Activated T-cell treated with anti-CD3 and anti-CD28 coated beads for 1 hour (primary cell): ENCODE data around the gene PALMD.

Experiments
- DNase-seq: peaks from one replicate; pipeline ENCODE4 v3.0.0-alpha.2; 2020; ENCODE audit warnings: low read depth

The PALMD gene

DNA sequence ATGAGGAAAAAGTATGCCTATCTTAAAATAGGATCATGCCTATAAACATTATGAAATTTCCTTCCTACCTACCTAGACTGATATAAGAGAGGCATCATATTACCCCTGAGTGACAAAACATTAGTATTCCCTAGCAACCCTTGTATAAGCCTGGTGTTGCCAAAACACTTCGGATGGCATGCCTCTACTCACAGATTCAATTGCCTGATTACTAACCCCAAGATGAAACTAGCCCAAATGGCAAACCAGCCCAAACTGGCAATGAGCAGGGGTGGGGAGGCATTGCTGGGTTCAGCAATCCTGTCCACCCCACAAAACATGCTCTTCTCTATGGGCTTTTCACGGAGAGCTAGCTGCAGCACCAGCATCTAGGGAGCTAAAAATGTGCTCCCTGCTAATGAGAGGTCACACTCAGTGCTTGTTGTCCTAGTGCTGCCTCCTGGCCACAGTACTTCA is 13.9 kb downstream of the PALMD start:
- DNase-seq: no peak

DNA sequence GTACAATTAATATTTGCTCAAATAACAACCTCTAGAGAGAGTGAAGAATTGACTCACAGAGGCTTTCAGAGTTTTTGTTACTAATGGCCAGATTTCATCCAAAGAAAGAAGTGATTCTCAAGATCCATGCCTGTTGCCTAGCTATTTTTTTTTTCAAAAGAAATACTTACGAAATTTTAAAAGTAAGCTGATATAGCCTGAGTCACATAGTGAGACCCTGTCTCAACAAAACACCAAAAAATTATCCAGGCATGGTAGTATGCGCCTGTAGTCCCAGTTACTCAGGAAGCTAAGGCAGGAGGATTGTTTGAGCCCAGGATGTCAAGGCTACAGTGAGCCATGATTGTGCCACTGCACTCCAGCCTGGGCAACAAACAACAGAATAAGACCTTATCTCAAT is 14.6 kb downstream of the PALMD start:
- no peak for DNase-seq

DNA sequence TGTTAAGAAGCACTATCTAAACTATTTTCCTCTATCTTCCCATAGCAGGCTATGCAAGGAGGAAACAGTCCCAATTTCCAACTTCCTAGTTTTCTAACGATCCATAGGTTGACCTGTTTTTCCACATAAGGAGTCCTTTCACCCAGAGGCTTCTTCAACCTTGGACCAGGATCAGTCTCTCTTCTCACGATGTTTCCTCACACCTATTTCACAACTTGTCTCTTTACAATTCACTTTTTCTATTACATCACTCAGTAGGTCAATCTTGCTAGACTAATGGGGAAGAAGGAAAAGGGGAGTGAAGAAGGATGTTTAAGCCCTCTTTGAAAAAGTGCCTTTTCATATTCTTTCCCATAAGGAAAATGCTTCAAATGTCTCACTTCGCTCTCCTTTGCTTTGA is 15.9 kb downstream of the PALMD start:
- no peak for DNase-seq

DNA sequence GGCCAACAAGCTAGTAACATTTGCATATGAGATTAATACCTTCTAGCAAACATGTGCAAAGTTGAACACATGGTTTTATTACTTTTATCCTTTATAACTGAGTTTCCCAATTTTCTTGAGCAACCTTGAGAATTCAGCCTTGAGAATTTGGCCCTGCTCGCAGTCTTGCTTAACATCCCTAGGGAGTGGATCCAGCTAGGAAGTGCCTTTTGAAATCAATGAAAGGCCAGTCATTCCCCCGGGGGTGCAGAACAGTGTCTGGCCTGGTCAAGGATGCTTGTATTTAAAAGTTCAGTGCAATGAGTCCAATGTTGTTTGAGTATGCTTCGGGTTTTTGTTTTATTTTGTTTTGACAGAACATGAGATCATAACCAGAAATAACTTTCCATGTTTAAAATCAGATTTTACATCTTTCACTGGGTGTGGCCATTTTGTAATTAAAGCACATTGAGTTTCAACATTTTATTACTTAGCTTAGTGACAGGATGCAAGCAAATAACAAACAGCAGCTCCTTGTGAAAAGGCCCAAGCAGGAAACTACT is 16.7 kb downstream of the PALMD start:
- no peak for DNase-seq

DNA sequence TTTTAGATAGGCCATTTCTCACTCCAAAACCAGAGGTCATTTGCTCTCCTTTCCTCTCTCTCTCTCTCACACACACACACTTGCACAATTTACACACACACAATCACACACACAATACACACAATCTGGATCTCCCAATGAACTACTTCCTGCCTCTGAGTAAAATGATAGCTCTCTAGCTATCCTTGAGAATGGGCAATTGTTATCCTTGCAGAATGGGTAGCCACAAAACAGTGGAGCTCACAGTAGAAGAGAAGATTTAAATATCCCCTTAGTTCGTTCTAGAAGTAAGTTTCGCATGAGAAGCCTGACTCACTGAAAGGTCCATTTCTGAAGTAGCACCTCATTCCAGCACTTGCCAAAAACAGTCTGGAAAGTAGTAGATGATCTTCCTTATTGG is 17.6 kb downstream of the PALMD start:
- no peak for DNase-seq

DNA sequence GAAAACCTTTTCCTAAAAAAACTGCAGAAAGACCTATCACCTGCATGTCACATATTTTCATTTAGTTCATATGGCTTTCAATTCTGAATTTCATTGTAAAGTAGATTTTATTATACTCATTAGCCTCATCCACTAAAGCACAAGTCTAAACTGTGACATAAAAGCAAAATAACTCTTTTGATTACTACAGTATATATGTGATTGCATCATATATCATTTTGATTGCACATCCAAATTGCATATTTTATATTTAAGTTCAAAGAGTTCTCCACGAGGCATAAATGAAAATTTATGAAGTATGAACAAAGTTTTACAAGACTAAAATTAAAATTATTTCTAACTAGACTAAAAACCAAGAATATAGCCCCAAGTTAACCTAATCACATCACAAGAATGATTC is 19.3 kb downstream of the PALMD start:
- DNase-seq: no peak

DNA sequence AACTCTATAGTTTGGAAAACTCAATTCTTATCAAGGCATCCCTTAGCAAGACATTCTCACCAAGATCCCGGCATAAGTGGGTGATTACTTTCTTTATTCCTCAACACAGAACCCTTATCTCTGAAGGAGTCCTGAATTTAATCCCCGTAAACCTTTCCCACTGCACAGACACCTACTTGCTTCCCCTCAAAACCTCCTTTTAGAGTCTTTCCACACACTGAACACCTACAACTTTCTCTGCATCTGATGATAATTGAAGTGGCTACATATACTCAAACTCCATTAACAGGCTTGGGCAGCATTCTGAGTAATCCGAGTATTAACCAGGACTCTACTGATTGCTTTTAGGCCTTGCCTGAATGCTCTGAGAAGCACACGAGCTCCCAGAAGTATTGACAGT is 23.5 kb downstream of the PALMD start:
- DNase-seq: no peak

DNA sequence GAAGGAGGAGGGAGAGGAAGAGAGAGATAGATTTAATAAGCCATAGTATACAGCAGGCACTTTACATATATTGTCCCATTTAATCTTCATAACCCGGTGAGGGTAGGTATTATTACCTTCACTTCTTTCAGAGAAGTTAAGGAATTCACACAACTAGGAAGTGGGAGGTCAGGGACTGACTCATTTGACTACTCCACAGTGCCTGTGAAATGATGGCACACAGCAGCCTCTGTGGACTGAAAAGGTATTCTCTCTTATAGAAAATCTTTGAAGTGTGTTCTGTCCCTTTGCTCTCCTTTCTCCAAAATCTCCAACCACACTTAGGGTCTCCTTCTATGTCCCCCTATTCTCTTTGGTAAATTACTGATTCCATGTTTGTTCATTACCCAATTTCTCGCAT is 23.9 kb downstream of the PALMD start:
- DNase-seq: no peak

DNA sequence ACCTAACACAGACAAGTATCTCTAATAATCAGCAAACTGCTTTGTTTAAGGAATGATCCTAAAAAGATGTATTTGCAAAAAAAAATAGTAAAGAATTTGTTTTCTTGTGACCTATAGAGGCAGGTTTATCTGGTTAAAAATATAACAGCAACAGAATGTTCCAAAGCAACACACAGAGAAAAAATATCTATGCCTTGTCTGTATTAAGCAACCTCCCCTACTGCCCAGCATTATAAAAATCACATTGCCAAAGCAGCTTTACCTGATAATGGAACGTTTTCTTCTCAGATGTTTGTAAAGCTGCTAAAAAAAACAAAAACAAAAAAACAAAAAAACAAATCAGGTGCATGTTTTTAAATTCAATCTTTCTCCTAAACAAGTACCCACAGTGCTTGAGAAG is 24.7 kb downstream of the PALMD start:
- DNase-seq: no peak

DNA sequence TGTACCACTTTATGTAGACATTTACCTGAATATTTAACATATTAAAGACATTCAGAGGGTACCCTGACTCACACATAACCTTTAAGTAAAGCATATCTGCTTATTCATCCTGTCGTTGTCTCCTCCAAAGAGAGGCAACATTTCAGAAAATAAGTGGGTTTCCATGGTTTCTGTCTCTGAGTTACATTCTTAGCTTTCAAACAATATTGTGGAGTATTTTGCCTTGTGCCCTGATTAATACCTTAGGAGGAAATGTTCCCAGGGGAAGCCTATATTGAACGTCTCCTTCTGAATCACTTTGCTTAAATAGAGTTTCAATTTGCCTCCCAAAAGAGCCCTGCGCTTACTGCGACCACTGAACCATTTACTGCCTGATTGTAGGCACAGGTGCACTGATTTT is 26.1 kb downstream of the PALMD start:
- DNase-seq: no peak

DNA sequence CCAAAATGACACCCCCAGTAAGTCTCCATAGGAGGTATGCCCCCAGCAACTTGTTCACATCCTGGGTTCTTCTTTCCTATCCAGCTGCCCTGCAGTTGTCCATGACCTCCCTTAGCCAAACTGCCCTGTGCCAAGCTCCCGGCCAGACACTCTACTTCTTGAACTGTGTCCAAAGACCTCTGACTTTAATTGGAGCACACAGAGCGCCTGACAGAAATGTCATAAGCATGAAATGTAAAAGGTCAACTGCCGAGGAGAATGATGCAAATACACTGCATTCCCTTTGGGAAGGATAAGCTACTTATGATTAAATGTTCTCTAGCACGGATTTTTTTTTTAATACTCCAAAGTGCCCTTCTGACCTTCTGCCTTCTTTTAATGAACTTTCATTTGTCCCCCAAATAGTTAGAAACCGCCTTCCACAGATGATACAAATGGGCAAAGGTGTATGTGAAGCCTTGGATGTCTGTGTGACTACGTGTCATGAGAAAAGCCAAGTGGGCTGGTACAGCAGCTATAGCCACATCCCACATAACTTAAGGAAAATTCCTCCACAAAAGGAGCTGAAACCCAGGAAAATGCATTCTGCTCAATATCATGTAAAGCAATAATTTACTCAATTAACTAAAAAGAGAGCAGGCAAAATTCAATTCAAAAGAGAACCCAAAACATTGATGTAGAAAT is 26.8 kb downstream of the PALMD start:
- DNase-seq: no peak

DNA sequence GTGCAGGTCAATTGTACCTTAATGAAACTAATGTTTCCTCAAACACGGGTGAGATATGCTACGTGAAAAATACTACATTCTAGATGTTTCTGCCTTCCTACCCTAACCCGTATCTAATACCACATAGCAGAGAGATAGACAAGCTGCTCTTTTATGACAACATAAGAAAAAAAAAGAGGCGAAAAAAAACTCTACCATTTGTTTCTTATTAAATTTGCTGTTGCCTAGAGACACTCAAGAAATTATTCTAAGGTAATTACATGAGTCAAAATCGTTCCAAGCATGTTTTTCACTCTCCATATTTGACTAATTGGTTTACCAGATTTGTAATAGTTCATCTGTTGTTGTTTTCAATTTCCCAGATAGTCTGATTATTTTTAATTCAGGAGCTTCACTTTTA is 27.4 kb downstream of the PALMD start:
- DNase-seq: no peak

DNA sequence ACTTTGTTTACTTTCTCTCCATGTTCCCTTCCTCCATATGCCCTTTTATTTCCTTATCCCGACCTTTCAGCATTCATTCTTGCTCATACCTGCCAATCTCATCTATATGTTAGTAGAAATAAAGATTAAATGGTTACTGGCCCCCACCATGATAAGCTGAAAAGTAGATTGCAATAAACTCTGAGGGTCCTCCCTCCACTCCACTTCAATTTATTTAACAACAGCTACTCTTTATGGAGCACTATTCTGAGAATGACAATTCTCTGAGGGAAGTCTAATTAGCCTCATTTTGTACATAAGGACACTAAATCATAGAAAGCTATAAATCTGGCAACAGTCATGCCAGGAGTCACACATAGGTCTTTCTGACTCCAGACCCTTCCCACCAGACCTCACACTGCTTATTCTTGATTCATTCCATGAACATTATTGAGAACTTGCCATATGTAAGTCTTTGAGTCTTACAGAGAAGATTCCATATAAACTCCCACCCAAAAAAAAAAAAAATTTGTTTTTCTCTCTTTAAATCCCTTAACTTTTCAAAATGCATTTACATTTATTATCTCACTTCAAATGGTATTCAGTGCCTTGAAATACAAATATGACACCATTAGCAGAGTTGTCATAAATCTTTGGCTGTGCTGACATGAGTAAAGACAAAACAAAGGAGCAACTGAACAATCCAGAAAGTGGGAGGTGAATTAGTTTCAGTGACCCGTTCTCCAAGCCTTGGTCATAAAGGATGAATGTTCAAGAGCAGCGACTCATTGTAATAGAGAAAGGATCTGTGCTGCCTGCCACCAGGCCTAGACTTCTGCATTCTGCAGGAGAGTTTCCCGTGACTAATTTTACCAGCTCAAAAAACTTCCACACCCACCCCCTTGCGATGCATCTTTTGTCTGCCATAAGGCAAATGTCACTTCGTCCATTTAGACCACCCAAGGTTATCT is 28.5 kb downstream of the PALMD start:
- DNase-seq: no peak

DNA sequence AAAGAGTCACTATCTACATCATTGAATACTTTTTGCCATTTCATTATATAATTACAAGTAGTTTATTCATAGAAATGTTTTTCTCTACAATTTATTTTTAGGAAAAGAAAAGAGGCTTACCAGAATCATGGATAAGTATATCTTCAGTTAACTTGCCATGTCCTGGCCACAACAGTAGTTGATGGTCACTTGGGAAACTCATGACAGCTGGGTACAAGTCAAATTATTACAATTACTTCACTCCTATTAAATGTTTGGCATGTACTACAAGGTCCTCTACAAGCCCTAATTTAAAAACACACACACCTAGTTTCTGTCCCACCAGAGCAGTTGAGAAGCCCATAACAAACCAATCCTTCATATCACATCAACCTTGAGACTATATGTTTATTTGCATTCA is 29.4 kb downstream of the PALMD start:
- DNase-seq: no peak

DNA sequence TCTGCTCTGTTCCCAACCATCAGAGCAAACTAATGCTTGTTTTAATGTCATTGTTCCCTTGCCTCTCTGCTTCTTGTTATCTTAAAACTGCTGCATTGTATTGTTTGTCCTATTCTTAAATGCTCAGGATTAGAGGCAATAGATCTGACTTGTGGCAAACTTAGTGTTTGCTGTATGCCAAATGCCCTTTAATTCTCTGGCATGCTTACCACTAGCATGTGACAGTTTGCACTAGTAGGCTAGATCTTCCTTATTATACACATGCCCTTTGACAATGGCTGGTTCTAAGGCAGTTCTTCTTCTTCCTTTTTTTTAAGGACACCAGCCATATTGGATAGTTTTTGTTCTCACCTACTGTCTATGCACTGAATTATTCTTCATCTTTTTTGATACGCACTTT is 30.1 kb downstream of the PALMD start:
- DNase-seq: no peak

DNA sequence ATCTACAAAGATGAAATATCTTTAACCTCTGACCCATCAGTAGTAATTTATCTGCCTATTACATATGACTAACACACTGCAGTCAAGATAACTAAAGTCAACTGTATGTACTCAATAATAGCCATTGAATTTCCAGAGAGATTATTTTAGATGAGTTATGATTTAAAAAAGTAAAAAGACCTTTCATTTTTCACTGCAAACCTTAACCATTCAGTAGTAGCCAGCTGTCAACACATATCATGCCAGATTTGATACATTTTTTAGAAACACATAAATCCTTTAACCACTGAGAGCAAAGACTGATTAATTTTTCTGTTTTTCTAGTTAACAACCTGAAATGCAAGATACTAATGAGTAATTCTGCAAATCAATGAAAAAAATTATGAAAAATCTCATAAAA is 31.0 kb downstream of the PALMD start:
- no peak for DNase-seq

DNA sequence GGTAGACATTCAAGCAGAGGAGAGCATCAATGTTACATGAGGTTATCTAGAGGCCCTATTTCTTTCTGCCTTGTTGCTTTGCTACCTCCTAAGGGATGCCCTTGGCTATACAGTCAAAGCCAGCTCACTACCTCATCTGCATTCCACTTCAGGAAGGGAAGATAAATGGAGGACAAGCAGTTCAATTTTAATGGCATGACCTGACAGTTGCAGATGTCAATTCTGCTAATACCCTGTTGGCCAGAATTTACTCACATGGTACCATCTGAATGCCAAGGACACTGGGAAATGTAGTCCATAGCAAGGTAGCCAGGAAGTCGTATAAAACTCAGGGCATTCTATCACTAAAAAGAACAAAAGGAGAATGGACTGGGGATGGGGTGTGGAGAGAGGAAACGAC is 31.5 kb downstream of the PALMD start:
- no peak for DNase-seq

DNA sequence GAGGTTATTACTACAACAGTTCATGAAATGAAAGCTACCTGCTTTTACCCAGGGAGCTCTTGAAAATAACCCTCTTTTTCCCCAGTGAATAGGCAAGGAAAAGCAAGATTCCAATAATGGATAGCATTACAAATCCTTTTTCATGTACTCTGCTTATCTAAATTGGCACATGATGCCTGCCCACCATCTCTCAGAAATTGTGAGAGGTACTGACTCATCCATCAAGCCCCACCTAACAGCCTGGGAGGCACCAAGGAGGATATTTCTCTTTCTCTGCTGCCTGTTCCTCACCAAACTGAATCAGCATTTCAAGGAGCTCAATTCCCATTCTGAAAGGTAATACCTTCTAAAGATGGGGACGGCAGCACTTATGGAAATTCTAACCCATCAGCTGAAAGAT is 34.4 kb downstream of the PALMD start:
- DNase-seq: no peak

DNA sequence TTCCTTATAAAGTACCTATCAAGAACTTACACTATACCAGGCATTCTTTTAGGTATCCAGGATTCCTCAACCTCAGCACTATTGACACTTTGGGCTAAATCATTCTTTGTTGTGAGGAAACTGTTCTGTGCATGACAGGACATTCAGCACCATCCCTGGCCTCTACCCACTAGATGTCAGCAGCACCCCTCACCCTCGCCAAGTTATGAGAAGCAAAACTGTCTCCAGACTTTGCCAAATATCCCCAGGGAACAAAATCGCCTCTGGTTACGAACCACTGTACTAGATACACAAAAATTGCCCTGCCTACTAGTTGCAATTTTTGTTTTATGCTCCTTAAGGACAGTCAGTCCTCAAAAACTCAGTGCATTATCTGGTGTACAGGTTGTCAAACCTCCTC is 35.7 kb downstream of the PALMD start:
- no peak for DNase-seq

DNA sequence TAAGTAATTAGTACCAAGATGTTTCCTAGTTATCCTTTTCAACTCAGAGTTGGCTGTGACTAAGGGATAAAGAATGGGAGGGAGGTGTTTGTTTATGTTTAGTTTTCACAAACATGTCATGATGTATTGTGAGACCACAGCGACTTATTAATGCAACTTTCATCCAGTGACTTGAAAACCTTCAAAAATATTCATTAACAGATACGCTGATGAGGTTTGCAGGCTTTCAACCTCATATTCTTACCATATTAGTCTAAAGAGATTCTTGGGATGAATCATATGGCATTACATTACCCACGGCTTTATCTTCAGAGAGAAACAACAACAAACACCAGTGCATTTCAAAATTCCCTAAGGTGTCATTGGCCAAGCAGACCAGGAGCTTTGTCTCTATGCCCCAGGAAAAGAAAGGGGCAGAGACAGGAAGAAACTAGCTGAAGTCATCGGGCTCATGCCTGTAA is 36.4 kb downstream of the PALMD start:
- DNase-seq: no peak

DNA sequence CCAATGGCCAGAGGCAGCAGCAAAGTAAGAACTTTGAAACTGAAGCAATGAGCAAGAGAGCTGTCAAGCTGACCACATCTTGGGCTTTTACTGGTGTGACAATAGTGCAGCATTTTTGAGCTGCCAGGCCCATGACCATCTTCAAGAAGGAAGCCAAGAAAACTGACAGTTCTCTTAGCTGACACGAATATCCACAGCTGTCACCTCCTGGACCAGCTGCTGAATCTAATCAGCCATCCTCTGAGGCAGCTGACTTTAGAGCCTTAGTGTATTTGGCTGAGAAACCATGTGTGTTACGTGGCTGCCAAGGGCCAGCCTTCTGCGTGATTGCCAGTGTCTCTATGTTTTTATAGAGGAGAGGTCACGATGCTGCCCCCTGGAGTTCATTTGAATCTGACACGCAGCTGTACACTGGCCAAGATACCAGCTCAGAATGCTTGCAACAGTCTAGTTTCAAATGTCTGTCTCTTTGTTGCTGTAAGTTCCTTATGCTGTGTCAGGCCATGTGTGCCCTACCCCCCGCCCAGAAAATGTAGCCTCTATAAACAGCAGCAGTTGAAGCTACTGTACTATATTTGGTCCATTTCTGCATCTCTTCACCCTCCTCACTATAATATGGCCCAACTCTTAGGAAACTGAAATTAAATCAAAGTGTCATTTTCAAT is 39.7 kb downstream of the PALMD start:
- no peak for DNase-seq

DNA sequence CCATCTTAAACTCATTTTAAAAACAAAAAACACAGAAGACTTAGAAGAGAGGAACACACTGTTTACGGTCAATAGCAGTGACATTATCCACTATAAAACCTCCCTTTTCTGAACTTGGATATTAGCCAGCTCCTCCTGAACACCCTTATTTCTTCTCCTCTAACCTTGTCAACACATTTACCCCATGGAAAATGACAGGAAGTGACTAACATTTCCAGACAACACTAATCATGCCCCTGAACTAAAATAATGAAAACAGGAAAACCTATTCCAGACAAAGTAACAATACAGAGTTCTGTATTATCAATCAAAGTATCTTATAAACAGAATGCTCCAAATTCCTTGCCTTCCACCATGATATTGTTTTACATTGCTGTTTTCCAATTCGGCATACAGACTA is 45.3 kb downstream of the PALMD start:
- no peak for DNase-seq

DNA sequence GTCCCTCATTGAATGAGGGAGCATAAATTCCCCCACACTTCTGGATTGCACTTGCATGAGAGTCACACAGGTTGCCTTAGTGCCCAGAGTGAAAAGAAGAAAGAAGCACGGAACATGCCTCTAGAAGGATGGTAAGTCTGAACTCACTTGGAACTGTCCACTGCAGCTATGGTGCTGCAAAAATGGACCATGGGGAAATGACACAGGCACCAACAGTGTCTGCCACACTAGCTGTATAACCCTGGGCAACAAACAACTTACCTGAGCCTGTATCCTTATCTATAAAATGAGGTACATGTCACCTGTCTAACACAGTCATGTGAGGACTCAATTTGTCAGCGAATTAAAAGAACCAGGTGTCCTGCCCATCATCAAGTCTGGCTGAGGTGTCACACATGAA is 50.7 kb downstream of the PALMD start:
- no peak for DNase-seq
